Stimulated activated naive CD8-positive, alpha-beta T cell treated with anti-CD3 and anti-CD28 coated beads, Interleukin-15, Interleukin-2, amounts not matched to agents 100 ng/mL and 50 ng/mL, for 24 hours (primary cell): ENCODE results near the gene WIPI1.

ENCODE experiments used
- H3K27ac Mint-ChIP-seq: one replicate; pipeline ENCODE4 v1.8.0; 2021; ENCODE audit warnings: mild to moderate bottlenecking, mixed read lengths
- H3K27me3 Mint-ChIP-seq: one replicate; pipeline ENCODE4 v1.8.0; 2021; ENCODE audit warnings: mixed read lengths
- H3K36me3 Mint-ChIP-seq: one replicate; pipeline ENCODE4 v1.8.0; 2021; ENCODE audit warnings: low read depth, mixed read lengths
- H3K4me1 Mint-ChIP-seq: one replicate; pipeline ENCODE4 v1.8.0; 2021; ENCODE audit warnings: low read depth, mixed read lengths
- H3K4me3 Mint-ChIP-seq: one replicate; pipeline ENCODE4 v1.8.0; 2021; ENCODE audit warnings: mild to moderate bottlenecking, mixed read lengths
- H3K9me3 Mint-ChIP-seq: one replicate; pipeline ENCODE4 v1.8.0; 2021; ENCODE audit warnings: mixed read lengths

Gene WIPI1

GRCh38 chr17:68397108-68397536 is 60.2 kb downstream of the WIPI1 start:
- Mint-ChIP-seq H3K36me3 (peaks cover 12% of the 10 kb centered on the region), H3K27ac (peak overlapping the region; percentile 15), H3K27me3 (no peaks in the 10 kb centered on the region), H3K4me3 (no peak overlapping the region), H3K9me3 (no peaks in the 10 kb centered on the region), H3K4me1 (peaks cover 41% of the 10 kb centered on the region)

- no peaks in the 10 kb centered on the region for H3K9me3 Mint-ChIP-seq
- no peak overlapping the region for H3K4me3 Mint-ChIP-seq
- H3K27ac Mint-ChIP-seq = peak overlapping the region; percentile 15
- peaks cover 40% of the 10 kb centered on the region for H3K4me1 Mint-ChIP-seq
- no peaks in the 10 kb centered on the region for H3K27me3 Mint-ChIP-seq
- peaks cover 12% of the 10 kb centered on the region for H3K36me3 Mint-ChIP-seq
Observed at GRCh38 chr17:68396226-68397107, 60.8 kb downstream of the WIPI1 start.

- Mint-ChIP-seq H3K27me3 (no peaks in the 10 kb centered on the region), H3K36me3 (peaks cover 12% of the 10 kb centered on the region), H3K4me1 (peaks cover 24% of the 10 kb centered on the region), H3K27ac (no peak overlapping the region), H3K4me3 (no peak overlapping the region), H3K9me3 (no peaks in the 10 kb centered on the region)
Observed at GRCh38 chr17:68394608-68395331, 62.5 kb downstream of the WIPI1 start.

- H3K27me3 Mint-ChIP-seq = no peaks in the 10 kb centered on the region
- no peak overlapping the region for H3K27ac Mint-ChIP-seq
- no peaks in the 10 kb centered on the region for H3K9me3 Mint-ChIP-seq
Observed at GRCh38 chr17:68391561-68392268, 65.6 kb downstream of the WIPI1 start.

GRCh38 chr17:68390888-68391545 is 66.3 kb downstream of the WIPI1 start:
- Mint-ChIP-seq H3K27ac (no peak overlapping the region), H3K4me1 (no peaks in the 10 kb centered on the region), H3K9me3 (no peaks in the 10 kb centered on the region), H3K27me3 (no peaks in the 10 kb centered on the region), H3K36me3 (peaks cover 12% of the 10 kb centered on the region), H3K4me3 (no peak overlapping the region)

More at GRCh38 chr17:68391561-68392268, 65.6 kb downstream of the WIPI1 start:
- Mint-ChIP-seq H3K36me3 (peaks cover 12% of the 10 kb centered on the region), H3K4me3 (no peak overlapping the region), H3K4me1 (peaks cover 2% of the 10 kb centered on the region)

- Mint-ChIP-seq H3K4me1 (peaks cover 7% of the 10 kb centered on the region), H3K27ac (no peak overlapping the region), H3K4me3 (no peak overlapping the region), H3K27me3 (no peaks in the 10 kb centered on the region), H3K36me3 (peaks cover 3% of the 10 kb centered on the region), H3K9me3 (no peaks in the 10 kb centered on the region)
Observed at GRCh38 chr17:68389041-68389440, 68.3 kb downstream of the WIPI1 start.

- H3K4me1 Mint-ChIP-seq = peaks cover 18% of the 10 kb centered on the region
- H3K4me3 Mint-ChIP-seq = no peak overlapping the region
- no peaks in the 10 kb centered on the region for H3K27me3 Mint-ChIP-seq
- no peaks in the 10 kb centered on the region for H3K36me3 Mint-ChIP-seq
- H3K9me3 Mint-ChIP-seq = no peaks in the 10 kb centered on the region
- no peak overlapping the region for H3K27ac Mint-ChIP-seq
Observed at GRCh38 chr17:68387435-68388218, 69.7 kb downstream of the WIPI1 start.

GRCh38 chr17:68385490-68386215 is 71.6 kb downstream of the WIPI1 start:
- H3K27ac Mint-ChIP-seq = no peak overlapping the region
- peaks cover 29% of the 10 kb centered on the region for H3K4me1 Mint-ChIP-seq
- no peak overlapping the region for H3K4me3 Mint-ChIP-seq
- H3K9me3 Mint-ChIP-seq = no peaks in the 10 kb centered on the region
- H3K27me3 Mint-ChIP-seq = no peaks in the 10 kb centered on the region
- H3K36me3 Mint-ChIP-seq = no peaks in the 10 kb centered on the region

- Mint-ChIP-seq H3K9me3 (no peaks in the 10 kb centered on the region), H3K36me3 (no peaks in the 10 kb centered on the region), H3K4me1 (peaks cover 31% of the 10 kb centered on the region), H3K27me3 (no peaks in the 10 kb centered on the region), H3K4me3 (no peak overlapping the region), H3K27ac (no peak overlapping the region)
Observed at GRCh38 chr17:68384941-68385340, 72.4 kb downstream of the WIPI1 start.

GRCh38 chr17:68384471-68384870 is 72.8 kb downstream of the WIPI1 start:
- Mint-ChIP-seq H3K27ac (peak overlapping the region; percentile 29), H3K9me3 (no peaks in the 10 kb centered on the region), H3K4me1 (peaks cover 31% of the 10 kb centered on the region), H3K27me3 (no peaks in the 10 kb centered on the region), H3K36me3 (no peaks in the 10 kb centered on the region), H3K4me3 (no peak overlapping the region)

- peaks cover 31% of the 10 kb centered on the region for H3K4me1 Mint-ChIP-seq
- no peaks in the 10 kb centered on the region for H3K36me3 Mint-ChIP-seq
- H3K9me3 Mint-ChIP-seq = no peaks in the 10 kb centered on the region
- H3K27me3 Mint-ChIP-seq = no peaks in the 10 kb centered on the region
- no peak overlapping the region for H3K4me3 Mint-ChIP-seq
- H3K27ac Mint-ChIP-seq = no peak overlapping the region
Observed at GRCh38 chr17:68383443-68384321, 73.6 kb downstream of the WIPI1 start.

GRCh38 chr17:68383120-68383442 is 74.2 kb downstream of the WIPI1 start:
- H3K9me3 Mint-ChIP-seq = no peaks in the 10 kb centered on the region
- H3K4me1 Mint-ChIP-seq = peaks cover 31% of the 10 kb centered on the region
- no peaks in the 10 kb centered on the region for H3K27me3 Mint-ChIP-seq
- no peaks in the 10 kb centered on the region for H3K36me3 Mint-ChIP-seq
- H3K4me3 Mint-ChIP-seq = no peak overlapping the region
- H3K27ac Mint-ChIP-seq = no peak overlapping the region

GRCh38 chr17:68382582-68383085 is 74.7 kb downstream of the WIPI1 start:
- H3K36me3 Mint-ChIP-seq = no peaks in the 10 kb centered on the region
- no peak overlapping the region for H3K27ac Mint-ChIP-seq
- no peaks in the 10 kb centered on the region for H3K9me3 Mint-ChIP-seq
- no peak overlapping the region for H3K4me3 Mint-ChIP-seq
- peaks cover 31% of the 10 kb centered on the region for H3K4me1 Mint-ChIP-seq
- no peaks in the 10 kb centered on the region for H3K27me3 Mint-ChIP-seq
